Loucy (cell line): ENCODE data around the gene SYT2.
"Not testable (repeated sequence)": the region's sequence is repeated elsewhere in the genome, so short reads cannot be mapped to it uniquely, and the experiment has no call there.

Source experiments
- H2AFZ ChIP-seq: fragments of 200-600 bp; sonication (generic); 2 replicates; pipeline ENCODE4 v1.6.0; 2016; ENCODE audit warnings: antibody characterized with exemption, mild to moderate bottlenecking, low read length, moderate library complexity
- H3F3A ChIP-seq: fragments of 200-600 bp; 2 replicates; pipeline ENCODE4 v1.6.0; 2016; ENCODE audit warnings: antibody characterized with exemption, low read depth, mild to moderate bottlenecking
- H3K27me3 ChIP-seq: fragments of 200-600 bp; sonication (generic); 2 replicates; pipeline ENCODE4 v1.6.1; 2014; ENCODE audit warnings: low read length, mild to moderate bottlenecking; ENCODE audit not compliant: insufficient read depth, poor library complexity, severe bottlenecking
- H3K36me3 ChIP-seq: fragments of 200-600 bp; sonication (generic); 2 replicates; pipeline ENCODE4 v1.6.1; 2016; ENCODE audit warnings: low read length; ENCODE audit not compliant: insufficient read depth
- H3K4me1 ChIP-seq: fragments of 200-600 bp; sonication (generic); 2 replicates; pipeline ENCODE4 v1.5.1; 2014; ENCODE audit warnings: low read length, mild to moderate bottlenecking; ENCODE audit not compliant: insufficient read depth, poor library complexity, severe bottlenecking
- H3K4me2 ChIP-seq: fragments of 200-600 bp; sonication (generic); 2 replicates; pipeline ENCODE4 v1.6.0; 2014; ENCODE audit warnings: antibody characterized with exemption, low read length, low read depth, mild to moderate bottlenecking; ENCODE audit not compliant: poor library complexity, severe bottlenecking
- H3K4me3 ChIP-seq: fragments of 200-600 bp; sonication (generic); 2 replicates; pipeline ENCODE4 v1.5.1; 2014; ENCODE audit warnings: low read length, mild to moderate bottlenecking, mixed read lengths; ENCODE audit not compliant: poor library complexity, severe bottlenecking
- H3K79me2 ChIP-seq: fragments of 200-600 bp; sonication (generic); 2 replicates; pipeline ENCODE4 v1.6.1; 2014; ENCODE audit warnings: low read length; ENCODE audit not compliant: insufficient read depth
- H3K9ac ChIP-seq: fragments of 200-600 bp; sonication (generic); 2 replicates; pipeline ENCODE4 v1.6.0; 2014; ENCODE audit warnings: mild to moderate bottlenecking, low read depth, low read length, moderate library complexity; ENCODE audit not compliant: poor library complexity, severe bottlenecking
- H3K9me2 ChIP-seq: fragments of 200-600 bp; sonication (generic); replicated peaks from 2 replicates; pipeline ENCODE4 v1.6.1; 2016; ENCODE audit warnings: low read depth, low read length, mixed read lengths
- H3K9me3 ChIP-seq: fragments of 200-600 bp; sonication (generic); 2 replicates; pipeline ENCODE4 v1.6.1; 2014; ENCODE audit warnings: mild to moderate bottlenecking, antibody characterized with exemption, low read length, low read depth; ENCODE audit not compliant: insufficient read depth
- H4K20me1 ChIP-seq: fragments of 200-600 bp; sonication (generic); 2 replicates; pipeline ENCODE4 v1.6.0; 2014; ENCODE audit warnings: antibody characterized with exemption, low read length, mild to moderate bottlenecking; ENCODE audit not compliant: insufficient read depth, poor library complexity, severe bottlenecking
- CTCF ChIP-seq: fragments of 200-600 bp; sonication (generic); conservative IDR thresholded peaks from 2 replicates; pipeline ENCODE4 v1.5.1; 2014; ENCODE audit warnings: mild to moderate bottlenecking, antibody characterized with exemption, low read length
- EZH2phosphoT487 ChIP-seq: fragments of 200-600 bp; IDR thresholded peaks from 2 replicates; pipeline ENCODE4 v1.6.1; 2018; ENCODE audit warnings: antibody characterized with exemption, mild to moderate bottlenecking, moderate library complexity, borderline replicate concordance

The SYT2 gene

GRCh38 chr1:202547215-202547614, 163.0 kb downstream of the SYT2 start:
- Histone ChIP-seq H3K9ac (no peak overlapping the region), H3K9me3 (no peaks in the 10 kb centered on the region), H3K4me3 (no peak overlapping the region), H3K79me2 (no peaks in the 10 kb centered on the region), H3K9me2 (no peaks in the 10 kb centered on the region), H4K20me1 (no peaks in the 10 kb centered on the region), H3K27me3 (no peaks in the 10 kb centered on the region), H3K4me2 (no peak overlapping the region), H3K36me3 (no peaks in the 10 kb centered on the region), H3F3A (no peaks in the 10 kb centered on the region), H3K4me1 (peaks cover 5% of the 10 kb centered on the region), H2AFZ (no peak overlapping the region)
- TF ChIP-seq CTCF: no peak
- TF ChIP-seq EZH2phosphoT487: no peak

DNA sequence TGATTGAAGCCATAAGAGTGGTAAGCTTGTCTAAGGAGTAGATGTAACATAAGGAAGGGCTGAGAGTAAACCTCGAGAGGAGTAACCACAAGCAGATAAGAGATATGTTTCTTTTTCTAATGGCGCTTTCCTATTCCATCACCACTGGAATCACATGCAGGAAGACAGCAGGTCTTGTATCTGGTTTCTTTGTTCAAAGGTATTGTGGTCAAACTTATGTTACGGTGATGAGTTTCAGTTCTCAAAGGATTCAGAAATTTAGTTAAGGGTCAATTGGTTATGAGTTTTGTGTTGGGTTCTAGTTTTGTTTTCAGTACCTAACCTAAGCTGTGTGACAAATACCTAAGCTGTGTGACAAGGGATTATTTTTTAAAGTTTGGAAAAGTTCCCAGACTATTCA, 163.5 kb downstream of the SYT2 start:
- not testable (repeated sequence) for H3K79me2 ChIP-seq, H3K36me3 ChIP-seq, H3F3A ChIP-seq, H3K27me3 ChIP-seq, H4K20me1 ChIP-seq, H3K4me1 ChIP-seq, H3K9me3 ChIP-seq, H2AFZ ChIP-seq, H3K9ac ChIP-seq, H3K4me3 ChIP-seq, H3K9me2 ChIP-seq
- H3K4me2 ChIP-seq: peak overlapping the region; percentile 14

GRCh38 chr1:202546377-202546776, 163.9 kb downstream of the SYT2 start:
- not testable (repeated sequence) for H3K36me3 ChIP-seq, H3K9me2 ChIP-seq, H3K4me3 ChIP-seq, H3F3A ChIP-seq, H2AFZ ChIP-seq, H3K9me3 ChIP-seq, H3K9ac ChIP-seq, H3K4me1 ChIP-seq, H3K27me3 ChIP-seq, H3K79me2 ChIP-seq, H4K20me1 ChIP-seq
- peak overlapping the region; percentile 14 for H3K4me2 ChIP-seq

GRCh38 chr1:202545647-202546303, 164.5 kb downstream of the SYT2 start:
- H3F3A ChIP-seq, H3K79me2 ChIP-seq, H3K27me3 ChIP-seq, H3K4me3 ChIP-seq, H3K9me3 ChIP-seq, H3K4me2 ChIP-seq, H3K36me3 ChIP-seq, H2AFZ ChIP-seq, H3K4me1 ChIP-seq, H4K20me1 ChIP-seq, H3K9me2 ChIP-seq, H3K9ac ChIP-seq: not testable (repeated sequence)

DNA sequence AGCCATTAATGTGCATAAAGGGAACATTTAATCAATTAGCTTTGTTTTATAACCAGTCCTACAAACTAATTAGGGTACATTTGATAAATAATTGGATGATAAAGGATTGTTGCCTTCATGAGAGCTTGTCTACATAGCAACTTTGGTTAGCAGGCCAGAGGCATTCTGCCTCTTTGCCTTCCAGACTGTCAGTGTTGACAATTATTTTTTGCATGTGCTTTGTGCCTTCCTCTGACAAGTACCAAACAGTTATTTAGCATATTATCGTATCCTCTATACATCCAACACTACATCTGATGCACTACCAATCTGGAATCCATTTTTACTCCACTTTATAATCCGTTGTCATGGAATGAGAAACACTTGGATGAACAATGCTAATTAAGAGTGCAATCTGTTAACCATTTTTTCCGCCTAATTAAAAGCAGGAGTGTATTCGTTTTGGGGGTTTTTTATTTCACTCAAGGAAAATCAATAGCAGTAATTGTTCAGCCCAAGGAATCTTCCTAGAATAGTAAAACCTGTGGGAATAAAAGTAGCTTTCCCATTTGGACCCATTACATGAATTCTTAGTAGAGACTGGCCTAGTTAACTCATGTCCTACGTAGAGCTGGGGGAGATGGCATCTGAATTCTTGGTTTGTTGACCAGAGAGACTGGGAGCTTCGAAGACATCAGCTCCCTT, 165.3 kb downstream of the SYT2 start:
- not testable (repeated sequence) for H3K4me3 ChIP-seq, H3K4me2 ChIP-seq
- H3K4me1 ChIP-seq: peaks cover 14% of the 10 kb centered on the region

DNA sequence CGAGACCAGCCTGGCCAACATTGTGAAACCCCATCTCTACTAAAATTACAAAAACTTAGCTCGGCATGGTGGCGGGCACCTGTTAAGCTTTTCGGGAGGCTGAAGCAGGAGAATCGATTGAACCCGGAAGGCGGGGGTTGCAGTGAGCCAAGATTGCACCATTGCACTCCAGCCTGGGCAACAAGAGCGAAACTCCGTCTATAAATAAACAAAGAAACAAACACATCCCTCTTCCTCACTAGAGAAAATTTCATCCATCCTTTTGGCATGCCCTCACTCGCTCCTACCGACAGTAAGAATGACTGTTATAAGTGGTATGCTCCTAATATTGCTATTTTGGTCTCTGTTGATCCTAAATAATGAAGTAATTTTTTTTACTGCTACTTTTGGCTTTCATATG, 166.7 kb downstream of the SYT2 start:
- H3K79me2 ChIP-seq, H3K4me3 ChIP-seq, H2AFZ ChIP-seq, H4K20me1 ChIP-seq, H3F3A ChIP-seq, H3K9me3 ChIP-seq, H3K36me3 ChIP-seq, H3K9me2 ChIP-seq, H3K9ac ChIP-seq, H3K27me3 ChIP-seq, H3K4me2 ChIP-seq: not testable (repeated sequence)
- H3K4me1 ChIP-seq: peaks cover 18% of the 10 kb centered on the region

More for the DNA sequence above, 165.3 kb downstream of the SYT2 start:
- not testable (repeated sequence) for H4K20me1 ChIP-seq, H3K79me2 ChIP-seq, H2AFZ ChIP-seq, H3K27me3 ChIP-seq, H3K9me3 ChIP-seq, H3K9ac ChIP-seq, H3K36me3 ChIP-seq, H3F3A ChIP-seq, H3K9me2 ChIP-seq
